ENCODE results near the gene AMIGO1. TPM values are rescaled to one million over a fixed set of nuclear protein-coding genes. Genes with fewer than 3 reads are reported as not detected.

AMIGO1 gene
- total and polyA plus RNA-seq, 2 of the 8 experiments (the other 6 are each of a cell fraction or from before 2014, with no cell fraction given) = 1.5 to 2.7 TPM

DNA sequence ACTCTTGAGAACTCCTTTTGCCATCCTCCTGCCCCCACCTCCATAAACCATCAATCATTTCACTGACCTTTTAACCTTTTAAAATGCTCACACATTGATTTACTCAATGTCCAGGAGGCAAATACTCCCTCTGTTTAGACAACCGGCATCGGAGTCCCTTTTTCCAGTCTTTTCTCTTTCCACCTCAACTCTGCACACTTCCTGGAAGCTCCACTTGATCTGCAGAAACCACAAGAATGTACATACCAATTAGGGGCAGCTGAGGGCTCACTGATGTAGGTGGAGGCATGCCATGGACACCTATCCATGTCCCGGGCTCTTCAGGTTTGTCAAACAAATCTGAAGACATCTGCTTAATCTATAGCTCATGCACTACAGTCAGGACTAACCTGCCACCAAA is 5.3 kb upstream of the AMIGO1 start (continued):
- TF ChIP-seq, protein P1, sequence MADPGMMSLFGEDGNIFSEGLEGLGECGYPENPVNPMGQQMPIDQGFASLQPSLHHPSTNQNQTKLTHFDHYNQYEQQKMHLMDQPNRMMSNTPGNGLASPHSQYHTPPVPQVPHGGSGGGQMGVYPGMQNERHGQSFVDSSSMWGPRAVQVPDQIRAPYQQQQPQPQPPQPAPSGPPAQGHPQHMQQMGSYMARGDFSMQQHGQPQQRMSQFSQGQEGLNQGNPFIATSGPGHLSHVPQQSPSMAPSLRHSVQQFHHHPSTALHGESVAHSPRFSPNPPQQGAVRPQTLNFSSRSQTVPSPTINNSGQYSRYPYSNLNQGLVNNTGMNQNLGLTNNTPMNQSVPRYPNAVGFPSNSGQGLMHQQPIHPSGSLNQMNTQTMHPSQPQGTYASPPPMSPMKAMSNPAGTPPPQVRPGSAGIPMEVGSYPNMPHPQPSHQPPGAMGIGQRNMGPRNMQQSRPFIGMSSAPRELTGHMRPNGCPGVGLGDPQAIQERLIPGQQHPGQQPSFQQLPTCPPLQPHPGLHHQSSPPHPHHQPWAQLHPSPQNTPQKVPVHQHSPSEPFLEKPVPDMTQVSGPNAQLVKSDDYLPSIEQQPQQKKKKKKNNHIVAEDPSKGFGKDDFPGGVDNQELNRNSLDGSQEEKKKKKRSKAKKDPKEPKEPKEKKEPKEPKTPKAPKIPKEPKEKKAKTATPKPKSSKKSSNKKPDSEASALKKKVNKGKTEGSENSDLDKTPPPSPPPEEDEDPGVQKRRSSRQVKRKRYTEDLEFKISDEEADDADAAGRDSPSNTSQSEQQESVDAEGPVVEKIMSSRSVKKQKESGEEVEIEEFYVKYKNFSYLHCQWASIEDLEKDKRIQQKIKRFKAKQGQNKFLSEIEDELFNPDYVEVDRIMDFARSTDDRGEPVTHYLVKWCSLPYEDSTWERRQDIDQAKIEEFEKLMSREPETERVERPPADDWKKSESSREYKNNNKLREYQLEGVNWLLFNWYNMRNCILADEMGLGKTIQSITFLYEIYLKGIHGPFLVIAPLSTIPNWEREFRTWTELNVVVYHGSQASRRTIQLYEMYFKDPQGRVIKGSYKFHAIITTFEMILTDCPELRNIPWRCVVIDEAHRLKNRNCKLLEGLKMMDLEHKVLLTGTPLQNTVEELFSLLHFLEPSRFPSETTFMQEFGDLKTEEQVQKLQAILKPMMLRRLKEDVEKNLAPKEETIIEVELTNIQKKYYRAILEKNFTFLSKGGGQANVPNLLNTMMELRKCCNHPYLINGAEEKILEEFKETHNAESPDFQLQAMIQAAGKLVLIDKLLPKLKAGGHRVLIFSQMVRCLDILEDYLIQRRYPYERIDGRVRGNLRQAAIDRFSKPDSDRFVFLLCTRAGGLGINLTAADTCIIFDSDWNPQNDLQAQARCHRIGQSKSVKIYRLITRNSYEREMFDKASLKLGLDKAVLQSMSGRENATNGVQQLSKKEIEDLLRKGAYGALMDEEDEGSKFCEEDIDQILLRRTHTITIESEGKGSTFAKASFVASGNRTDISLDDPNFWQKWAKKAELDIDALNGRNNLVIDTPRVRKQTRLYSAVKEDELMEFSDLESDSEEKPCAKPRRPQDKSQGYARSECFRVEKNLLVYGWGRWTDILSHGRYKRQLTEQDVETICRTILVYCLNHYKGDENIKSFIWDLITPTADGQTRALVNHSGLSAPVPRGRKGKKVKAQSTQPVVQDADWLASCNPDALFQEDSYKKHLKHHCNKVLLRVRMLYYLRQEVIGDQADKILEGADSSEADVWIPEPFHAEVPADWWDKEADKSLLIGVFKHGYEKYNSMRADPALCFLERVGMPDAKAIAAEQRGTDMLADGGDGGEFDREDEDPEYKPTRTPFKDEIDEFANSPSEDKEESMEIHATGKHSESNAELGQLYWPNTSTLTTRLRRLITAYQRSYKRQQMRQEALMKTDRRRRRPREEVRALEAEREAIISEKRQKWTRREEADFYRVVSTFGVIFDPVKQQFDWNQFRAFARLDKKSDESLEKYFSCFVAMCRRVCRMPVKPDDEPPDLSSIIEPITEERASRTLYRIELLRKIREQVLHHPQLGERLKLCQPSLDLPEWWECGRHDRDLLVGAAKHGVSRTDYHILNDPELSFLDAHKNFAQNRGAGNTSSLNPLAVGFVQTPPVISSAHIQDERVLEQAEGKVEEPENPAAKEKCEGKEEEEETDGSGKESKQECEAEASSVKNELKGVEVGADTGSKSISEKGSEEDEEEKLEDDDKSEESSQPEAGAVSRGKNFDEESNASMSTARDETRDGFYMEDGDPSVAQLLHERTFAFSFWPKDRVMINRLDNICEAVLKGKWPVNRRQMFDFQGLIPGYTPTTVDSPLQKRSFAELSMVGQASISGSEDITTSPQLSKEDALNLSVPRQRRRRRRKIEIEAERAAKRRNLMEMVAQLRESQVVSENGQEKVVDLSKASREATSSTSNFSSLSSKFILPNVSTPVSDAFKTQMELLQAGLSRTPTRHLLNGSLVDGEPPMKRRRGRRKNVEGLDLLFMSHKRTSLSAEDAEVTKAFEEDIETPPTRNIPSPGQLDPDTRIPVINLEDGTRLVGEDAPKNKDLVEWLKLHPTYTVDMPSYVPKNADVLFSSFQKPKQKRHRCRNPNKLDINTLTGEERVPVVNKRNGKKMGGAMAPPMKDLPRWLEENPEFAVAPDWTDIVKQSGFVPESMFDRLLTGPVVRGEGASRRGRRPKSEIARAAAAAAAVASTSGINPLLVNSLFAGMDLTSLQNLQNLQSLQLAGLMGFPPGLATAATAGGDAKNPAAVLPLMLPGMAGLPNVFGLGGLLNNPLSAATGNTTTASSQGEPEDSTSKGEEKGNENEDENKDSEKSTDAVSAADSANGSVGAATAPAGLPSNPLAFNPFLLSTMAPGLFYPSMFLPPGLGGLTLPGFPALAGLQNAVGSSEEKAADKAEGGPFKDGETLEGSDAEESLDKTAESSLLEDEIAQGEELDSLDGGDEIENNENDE (IDR thresholded peaks at IDR 0.05; ENCODE audit: insufficient replicate concordance, low read length) = no peak
- no peak for TF ChIP-seq CREB1 (IDR thresholded peaks at IDR 0.05)
- no peak for TF ChIP-seq JUND (IDR thresholded peaks at IDR 0.05; ENCODE audit: low read length)
- TF ChIP-seq YY1 (IDR thresholded peaks at IDR 0.05; ENCODE audit: low read depth, low read length) = no peak
- no peak for TF ChIP-seq BCL11A (IDR thresholded peaks at IDR 0.05; ENCODE audit: low read depth in 2 of 2, low read length in 2 of 2)
- TF ChIP-seq RXRA (IDR thresholded peaks at IDR 0.05; ENCODE audit: insufficient read depth, low read depth, low read length) = no peak
- no peak for TF ChIP-seq RFX5 (IDR thresholded peaks at IDR 0.05; ENCODE audit: borderline replicate concordance, low read depth, low read length)
- no peak for TF ChIP-seq EP300 (IDR thresholded peaks at IDR 0.05; ENCODE audit: borderline replicate concordance in 1 of 2, low read depth in 2 of 2, low read length in 2 of 2)
- no peak for TF ChIP-seq SIRT6 (IDR thresholded peaks at IDR 0.05; ENCODE audit: low read length)
